Peyer's patch (tissue), 4 donors: ENCODE results near the gene RASL12.

Experiments used
- CTCF ChIP-seq, 6 experiments: fragments of 450-650 bp in 4 of 6; fragments of 200-600 bp in 2 of 6; sonication (generic) in 1 of 6; IDR thresholded peaks; one replicate each; pipeline ENCODE4 v1.5.1; 2017 to 2019; ENCODE audit warnings: antibody characterized with exemption in 6 of 6, mild to moderate bottlenecking in 3 of 6, moderate library complexity in 1 of 6
- POLR2A ChIP-seq, 2 donors: fragments of 450-650 bp; IDR thresholded peaks; one replicate each; pipeline ENCODE4 v1.5.1; 2017; ENCODE audit warnings: antibody characterized with exemption in 2 of 2, mild to moderate bottlenecking in 2 of 2, moderate library complexity in 2 of 2

DNA sequence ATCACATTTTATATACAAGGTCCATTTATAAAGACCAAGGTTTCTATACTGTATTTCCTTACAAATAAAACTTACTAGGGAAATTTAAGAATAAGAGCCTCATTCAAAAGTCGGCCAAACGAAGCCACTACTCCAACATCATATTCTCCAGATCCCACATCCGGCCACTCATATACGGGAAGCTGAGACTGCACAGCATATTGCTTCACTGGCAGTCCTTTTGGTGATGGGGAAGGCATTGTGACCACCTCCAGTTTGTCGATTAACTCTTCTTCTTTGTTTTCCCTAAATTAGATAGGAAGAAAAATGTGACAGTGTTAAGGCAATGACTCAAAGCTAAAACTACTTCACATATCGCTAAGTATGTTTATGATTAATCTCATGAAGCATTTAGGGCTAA, 41.0 kb downstream of the RASL12 start:
- TF ChIP-seq CTCF (IDR thresholded peaks at IDR 0.05): no peak
- no peak for TF ChIP-seq POLR2A (IDR thresholded peaks at IDR 0.05)
